Measurements from ENCODE around the gene MYEF2.

The MYEF2 gene, protein sequence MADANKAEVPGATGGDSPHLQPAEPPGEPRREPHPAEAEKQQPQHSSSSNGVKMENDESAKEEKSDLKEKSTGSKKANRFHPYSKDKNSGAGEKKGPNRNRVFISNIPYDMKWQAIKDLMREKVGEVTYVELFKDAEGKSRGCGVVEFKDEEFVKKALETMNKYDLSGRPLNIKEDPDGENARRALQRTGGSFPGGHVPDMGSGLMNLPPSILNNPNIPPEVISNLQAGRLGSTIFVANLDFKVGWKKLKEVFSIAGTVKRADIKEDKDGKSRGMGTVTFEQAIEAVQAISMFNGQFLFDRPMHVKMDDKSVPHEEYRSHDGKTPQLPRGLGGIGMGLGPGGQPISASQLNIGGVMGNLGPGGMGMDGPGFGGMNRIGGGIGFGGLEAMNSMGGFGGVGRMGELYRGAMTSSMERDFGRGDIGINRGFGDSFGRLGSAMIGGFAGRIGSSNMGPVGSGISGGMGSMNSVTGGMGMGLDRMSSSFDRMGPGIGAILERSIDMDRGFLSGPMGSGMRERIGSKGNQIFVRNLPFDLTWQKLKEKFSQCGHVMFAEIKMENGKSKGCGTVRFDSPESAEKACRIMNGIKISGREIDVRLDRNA

DNA sequence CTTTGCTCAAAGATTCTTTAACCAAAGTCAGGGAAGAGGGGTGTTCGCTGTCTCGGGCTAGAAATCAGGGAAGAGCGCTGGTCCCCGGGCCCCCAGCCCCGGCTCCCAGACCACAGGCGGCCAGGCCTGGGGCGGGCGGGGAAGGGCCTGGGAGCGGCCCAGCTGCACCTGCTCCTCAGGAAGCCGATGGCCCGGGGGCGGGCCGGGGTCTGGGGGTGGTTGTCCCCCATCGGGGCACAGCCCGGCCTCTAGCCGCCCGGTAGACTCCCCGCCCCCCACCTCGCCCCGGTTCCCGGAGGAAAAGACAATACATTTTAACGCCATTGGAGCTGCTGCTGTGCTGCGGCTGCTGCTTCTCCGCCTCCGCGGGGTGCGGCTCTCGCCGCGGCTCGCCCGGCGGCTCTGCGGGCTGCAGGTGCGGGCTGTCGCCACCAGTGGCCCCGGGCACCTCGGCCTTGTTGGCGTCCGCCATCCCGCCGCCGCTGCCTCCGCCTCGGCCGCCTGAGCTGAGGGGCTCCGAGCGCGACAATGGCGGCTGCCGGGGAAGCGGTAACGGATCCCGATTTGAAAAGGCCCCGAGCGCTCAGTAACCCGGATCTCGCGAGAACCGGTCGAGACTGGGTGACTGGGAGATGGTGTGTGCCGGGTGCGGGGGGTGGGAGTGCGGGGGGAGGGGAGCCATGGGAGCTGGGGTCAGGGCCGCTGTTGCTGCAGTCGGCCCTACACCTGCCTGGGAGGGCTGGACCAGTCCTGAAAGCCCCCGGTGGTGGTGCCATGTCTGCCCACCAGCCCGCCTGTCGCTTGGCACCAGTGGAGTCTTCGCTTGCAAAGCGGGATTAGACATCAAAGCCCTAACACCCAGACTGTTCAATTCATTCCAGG is at the start of gene MYEF2:
Gene MYEF2 (minus strand): TSS at position 530 of the 882 bp plus-strand sequence. CDS start 58 bp downstream, at position 472.
- DNase-seq = peak; percentile 96

DNA sequence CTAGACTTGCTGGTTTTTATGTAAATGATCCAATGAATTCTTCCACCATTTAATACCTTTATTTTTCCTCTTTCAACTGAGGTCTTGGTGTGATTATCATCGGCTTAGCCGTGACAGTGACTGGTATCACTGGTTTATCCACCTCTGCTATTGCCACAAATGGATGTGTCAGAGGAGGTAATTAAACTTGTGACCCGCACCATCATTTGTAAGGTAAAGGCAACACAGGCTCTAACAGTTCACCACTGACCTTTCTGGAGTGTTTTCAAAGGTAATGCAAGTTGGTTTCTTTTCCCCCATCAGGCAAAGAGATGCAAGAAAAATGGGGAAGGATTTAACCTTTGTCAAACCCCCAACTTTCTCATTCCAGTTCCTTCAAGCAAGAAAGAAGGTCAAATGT is 47.7 kb upstream of the MYEF2 start:
- DNase-seq = no peak

DNA sequence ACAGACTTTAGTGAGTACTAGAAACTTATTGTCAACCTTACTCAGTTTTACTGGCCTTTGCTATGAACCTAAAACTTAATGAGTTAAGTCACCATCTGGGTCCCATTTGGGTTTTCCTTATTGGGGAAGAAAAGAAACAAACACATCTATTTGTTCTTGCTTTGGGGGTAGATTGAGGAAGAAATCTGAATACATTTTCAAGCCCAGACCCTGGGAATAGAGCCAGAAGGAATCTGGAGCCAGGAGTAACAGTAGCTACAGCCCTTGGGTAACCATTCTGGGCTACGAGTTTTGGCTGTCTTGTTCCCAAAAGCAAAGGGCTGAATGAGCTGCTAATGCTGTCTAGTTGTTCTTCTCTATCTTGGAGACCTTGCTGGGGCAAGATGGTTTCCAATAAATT is 44.5 kb upstream of the MYEF2 start:
- DNase-seq = no peak

DNA sequence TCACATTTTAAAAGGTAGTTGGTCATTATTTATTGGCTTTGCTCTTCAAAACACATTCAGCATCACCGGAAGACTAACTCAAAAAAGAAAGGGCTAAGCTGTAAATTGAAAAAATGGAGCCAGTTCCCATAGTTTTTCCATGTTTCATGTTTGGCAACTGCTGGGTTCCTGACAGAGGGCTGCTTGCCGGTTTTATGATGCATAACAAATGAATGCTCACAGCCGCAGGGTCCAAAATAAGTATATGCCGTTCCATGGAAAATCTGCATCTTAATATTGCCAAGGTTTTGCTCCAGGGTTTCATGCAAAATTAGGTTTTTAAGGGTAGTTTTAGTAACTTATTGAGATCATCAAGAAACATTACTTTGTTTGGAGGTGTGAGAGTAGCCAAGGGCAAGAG is 43.8 kb upstream of the MYEF2 start:
- DNase-seq = no peak

DNA sequence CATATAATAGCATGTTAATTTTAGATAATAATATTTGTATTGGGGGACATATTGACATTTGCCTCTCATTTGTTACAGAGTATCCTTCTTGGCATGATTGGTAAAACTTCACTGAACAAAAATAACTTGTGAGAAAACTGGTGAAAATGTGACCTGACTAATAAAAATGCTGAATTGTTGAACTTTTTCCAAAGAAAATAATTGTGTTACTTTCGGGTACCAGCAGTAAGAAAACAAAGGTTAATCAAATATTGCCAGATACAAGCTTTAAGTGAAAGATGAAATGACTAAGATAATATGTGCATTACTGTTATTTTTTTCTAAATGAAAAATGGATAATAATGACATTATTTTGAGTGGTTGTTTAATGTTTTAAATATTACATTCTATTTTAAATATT is 43.2 kb upstream of the MYEF2 start:
- DNase-seq = no peak

DNA sequence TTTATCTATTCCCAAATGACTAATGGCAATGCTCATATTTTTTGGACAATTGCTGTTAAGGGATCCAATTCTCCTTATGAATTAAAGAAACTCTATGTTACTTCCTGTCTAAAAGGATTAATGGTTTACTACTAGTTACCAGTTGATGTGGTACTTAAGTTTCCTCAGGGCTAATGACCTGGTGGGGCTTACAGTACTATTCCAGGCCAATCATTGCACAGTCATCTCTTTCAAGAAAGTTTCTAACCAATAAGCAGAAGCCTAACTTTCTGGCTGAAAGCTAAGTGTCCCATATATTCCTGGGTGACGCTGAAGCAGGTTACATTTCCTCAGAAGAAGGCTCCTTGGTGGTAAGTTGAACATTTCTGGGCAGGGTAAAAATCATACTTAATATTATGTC is 27.9 kb upstream of the MYEF2 start, which contains the start of gene SLC12A1:
Gene SLC12A1 (plus strand): TSS at position 322 of the 400 bp plus-strand sequence. CDS start 1,418 bp downstream, outside the sequence.
- DNase-seq = no peak

DNA sequence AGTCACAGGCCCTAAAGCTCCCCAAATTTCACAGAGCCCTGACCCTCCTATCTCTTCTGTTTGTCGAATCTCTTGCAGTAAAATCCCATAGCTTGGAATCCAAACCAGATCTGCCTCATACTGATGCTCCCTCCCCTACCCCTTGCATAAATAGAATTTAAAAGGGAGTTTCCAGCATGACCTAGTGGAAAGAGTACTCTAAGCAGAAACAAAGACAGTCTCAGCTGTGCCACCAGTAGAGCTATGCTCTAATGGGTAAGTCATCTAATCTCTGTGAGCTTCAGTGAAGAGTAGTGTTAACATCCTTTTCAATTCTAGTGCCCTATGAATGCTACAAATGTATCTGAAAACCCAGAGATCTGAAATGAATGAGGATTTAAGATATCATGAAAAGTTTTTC is 24.0 kb upstream of the MYEF2 start:
- no peak for DNase-seq

DNA sequence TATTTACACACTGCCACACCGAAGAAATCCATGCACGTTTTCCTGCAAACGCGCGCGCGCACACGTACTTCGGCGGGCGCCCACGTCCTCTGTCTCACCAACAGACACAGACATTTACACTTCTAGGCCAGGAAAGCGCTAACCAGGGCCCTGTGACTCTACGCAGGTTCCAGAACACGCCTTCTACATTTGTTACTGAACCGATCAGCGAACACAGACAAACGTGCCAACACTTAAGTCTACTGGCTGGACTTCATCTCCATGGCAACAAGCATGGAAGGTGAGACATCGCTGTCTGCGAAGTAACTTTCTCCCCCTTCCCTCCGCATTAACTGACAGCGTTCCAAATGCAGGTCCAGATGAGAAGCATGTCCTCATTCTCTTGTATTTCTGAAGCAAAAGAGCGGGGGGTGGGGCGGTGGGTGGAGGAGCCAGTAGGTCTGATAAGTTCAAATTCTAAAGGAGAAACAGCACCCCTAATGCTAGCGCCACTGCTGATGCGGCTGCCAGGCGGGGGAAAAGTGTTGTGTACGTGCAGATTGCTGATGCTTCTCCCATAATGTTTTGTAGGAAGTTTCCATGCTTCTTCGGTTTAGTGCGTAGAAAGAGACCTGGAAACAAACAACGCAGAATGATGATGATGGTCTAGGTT is 13.6 kb upstream of the MYEF2 start, which contains the start of gene CTXN2:
Gene CTXN2 (plus strand): TSS at position 92 of the 652 bp plus-strand sequence. CDS start 9,636 bp downstream, outside the sequence.
- peak; percentile 63 for DNase-seq

DNA sequence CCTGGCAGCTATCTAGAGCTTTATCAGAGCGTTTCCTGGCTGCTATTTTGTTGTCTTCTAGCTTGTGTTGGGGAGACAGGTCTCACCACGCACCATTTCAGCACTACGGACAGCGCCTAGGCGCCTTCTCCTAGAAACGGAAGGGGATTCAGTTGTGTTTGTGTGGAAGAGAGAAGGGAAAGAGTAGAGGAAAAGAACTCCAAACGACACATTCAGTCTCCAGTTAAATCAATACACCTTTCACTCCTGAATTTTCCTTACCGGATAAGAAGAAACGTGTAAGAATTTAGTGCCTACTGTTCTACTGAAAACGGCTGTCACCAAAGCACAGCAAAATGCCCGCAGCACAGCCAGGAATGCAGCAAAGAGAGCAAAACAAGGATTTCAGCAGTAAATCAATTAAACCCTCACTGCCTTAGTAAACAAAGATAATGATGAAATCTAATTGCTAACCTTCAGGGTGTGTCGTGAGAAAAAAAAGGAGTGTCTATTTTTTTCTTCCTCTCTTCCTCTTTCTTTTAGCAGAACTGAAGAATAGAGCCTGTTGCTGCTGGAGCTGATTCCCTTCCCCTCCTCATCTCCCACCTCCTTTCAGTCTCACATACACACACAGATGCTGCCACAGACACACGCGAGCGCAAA is 13.0 kb upstream of the MYEF2 start:
- DNase-seq = peak; percentile 95

DNA sequence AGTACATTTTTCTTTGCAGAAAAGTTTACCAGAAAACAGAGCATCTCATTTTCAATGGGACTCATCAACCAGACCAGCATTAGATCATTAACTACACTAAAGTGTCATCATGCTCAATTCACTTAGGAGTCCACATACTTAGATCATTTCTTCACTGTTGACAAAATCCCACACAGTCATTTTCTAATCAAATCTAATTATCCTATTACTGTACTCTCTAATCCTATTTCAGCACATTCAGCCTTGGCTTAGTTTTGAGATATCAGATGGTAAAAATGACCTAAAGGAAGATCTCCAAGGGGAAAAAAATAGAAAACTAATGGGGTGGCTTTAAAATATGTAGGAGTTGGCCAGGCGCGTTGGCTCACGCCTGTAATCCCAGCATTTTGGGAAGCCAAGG is 8.2 kb upstream of the MYEF2 start:
- no peak for DNase-seq

DNA sequence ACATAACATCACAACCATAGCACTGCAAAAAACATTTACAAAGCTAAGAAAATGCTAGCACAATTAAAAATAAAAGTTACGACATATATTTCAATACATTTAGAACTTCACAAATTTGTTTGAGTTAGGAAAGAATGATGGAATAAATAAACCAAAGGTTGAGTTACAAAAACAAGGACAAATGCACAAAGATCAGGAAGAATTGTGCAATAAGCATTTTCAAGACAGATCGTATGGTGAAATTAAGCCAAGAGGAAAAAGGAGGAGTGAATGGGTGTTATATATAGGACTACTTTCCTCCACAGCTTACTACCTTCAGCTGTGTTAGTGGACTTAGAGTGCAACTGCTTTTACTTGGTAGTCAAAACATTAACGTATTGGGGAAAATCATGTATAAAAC is 7.4 kb upstream of the MYEF2 start:
- DNase-seq = no peak

DNA sequence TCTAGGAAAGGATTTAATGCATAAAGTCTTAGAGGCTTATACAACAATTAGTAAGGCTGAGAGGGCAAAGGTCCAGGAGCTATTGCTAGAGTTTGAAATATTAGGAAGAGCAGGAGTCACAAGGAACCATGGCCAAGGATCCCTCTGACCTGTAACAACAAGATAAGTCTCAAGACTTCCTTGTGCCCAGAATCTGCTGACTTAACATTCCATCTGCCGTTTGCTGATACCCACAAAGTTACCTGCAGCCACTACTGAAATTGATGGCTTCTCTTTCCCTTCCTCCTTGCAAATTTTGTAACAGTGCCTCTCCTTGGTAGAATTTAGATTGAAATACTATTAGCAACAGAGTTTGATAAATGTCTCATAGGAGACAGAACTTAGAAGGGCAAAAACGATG is 4.7 kb upstream of the MYEF2 start:
- DNase-seq = no peak

DNA sequence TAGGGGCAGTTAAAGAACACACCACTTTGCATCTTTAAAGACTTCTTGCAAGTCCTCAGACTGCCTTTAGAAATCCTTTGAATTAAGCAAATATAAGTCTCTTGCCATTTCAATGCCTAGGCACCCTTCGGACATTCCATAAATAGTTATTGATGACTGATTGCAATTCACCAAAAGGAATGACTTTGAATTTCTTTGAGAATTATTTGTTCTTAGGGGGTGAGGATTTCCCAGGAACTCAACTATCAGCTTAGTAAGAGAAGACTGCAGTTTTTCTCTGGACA is 495 bp upstream of the MYEF2 start:
- no peak for DNase-seq

DNA sequence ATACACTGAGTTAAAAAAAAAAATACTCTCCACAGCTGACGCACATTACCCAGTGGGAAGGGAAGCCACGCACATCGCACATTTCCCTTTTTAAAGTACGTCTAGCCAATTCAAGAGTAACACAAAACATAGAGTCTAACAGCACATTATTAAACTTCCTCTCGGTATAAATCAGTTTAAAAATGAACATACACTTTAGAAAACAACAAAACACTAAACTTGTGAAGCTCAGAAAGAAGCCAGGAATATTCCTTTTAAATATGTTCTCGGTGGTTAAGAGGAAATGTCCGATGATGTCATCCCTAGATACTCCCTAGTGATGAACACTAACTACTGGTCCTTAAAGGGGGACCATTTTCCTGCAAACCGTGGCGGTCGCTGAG is 721 bp downstream of the MYEF2 start:
- no peak for DNase-seq

DNA sequence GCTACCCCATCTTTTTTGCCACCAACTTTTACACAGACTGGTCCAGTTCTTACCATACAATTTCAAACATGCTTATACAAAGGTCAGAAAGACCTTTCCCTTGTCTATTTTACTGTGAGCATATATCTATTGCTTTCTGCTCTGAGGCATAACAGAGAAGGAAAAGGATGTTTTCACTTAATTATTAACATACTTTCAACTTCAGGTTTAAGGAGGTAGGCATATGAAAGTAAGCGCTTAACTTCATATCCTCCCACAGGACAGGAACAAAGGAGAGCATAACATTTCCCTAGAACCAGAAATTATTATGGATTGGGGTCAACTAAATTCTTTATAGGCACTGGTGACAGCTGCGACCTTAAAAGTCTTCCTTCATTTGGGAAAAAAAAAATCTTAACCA is 1.1 kb downstream of the MYEF2 start:
- DNase-seq = no peak

DNA sequence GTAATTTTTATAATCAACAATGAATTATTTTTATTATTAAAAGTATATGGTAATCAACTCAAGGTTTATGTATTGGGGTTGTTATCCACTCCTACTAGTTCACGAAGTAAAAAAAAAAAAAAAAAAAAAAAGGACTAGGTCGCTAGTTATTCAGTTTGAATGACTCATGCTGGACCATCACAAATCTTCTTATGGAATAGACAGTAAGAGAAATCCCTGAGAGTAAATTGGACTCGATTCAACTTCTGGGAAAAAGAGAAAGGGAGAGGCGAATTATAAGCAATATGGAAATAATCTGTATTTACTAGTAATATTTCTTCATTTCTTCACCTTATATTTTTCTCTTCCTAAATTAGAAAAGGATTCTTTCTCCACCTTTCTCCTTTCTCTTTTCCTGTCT is 2.0 kb downstream of the MYEF2 start:
- peak; percentile 4 for DNase-seq

DNA sequence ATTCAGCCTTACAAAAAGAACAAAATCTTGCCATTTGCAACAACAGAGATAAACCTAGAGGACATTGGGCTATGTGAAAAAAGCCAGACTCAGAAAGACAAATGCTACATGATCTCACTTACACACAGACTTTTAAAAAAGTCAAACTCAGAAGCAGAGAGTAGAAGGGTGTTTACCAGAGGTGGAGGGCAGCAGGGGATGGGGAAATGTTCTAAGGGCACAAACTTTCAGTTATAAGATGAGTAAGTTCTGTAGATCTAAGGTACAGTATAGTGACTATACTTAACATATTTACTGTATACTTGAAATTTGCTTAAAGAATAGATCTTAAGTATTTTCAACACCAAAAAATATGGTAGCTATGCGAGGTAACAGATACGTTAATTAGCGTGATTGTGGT is 3.0 kb downstream of the MYEF2 start:
- no peak for DNase-seq

DNA sequence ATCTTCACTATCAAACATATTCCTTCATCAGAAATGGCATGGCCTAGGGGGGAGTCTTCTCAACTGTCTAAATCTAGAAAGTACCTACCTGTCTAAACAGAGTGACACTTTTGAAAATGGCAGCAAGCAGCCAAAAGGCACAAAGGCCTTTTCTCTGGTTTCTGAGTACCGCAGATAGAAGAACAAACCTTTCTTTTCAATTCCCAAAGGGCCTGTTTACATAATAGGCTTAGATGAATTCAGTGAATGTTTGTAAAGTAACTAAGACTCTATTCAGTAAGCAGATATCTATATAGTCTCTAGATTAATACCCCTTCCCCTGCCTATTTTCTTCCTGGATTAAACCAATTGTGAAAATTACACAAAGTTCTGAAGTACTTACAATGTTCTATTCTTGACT is 7.1 kb downstream of the MYEF2 start:
- DNase-seq = no peak

DNA sequence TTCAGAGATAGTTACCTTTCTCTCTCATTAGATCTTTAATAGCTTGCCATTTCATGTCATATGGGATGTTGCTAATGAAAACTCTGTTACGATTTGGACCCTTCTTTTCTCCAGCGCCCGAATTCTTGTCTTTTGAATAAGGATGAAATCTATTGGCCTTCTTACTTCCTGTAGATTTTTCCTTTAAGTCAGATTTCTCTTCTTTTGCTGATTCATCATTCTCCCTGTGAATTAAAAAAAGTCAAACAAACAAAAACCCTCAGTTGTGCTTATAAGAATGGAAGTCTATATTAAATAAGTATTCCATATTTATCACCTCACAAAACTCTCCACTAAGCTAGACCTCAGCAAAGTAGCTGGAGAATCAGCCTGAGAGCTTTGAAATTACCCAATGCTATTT is 9.5 kb downstream of the MYEF2 start:
- no peak for DNase-seq

DNA sequence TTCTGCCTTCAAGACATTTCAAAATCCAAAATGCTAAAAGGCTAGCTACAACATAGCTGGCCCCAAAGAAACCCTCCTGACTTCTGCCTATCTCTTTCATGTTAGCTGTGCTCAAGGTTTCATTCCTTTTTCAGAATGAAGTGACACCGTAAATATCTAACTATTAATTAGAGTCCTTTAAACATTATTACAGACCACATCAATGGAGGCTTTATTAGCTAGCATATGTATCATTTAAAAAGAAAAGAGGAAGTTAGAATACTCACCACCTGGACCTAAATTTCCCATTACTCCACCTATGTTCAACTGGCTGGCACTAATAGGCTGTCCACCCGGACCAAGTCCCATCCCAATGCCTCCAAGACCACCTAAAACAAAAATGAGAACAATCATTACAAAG is 24.6 kb downstream of the MYEF2 start:
- no peak for DNase-seq

DNA sequence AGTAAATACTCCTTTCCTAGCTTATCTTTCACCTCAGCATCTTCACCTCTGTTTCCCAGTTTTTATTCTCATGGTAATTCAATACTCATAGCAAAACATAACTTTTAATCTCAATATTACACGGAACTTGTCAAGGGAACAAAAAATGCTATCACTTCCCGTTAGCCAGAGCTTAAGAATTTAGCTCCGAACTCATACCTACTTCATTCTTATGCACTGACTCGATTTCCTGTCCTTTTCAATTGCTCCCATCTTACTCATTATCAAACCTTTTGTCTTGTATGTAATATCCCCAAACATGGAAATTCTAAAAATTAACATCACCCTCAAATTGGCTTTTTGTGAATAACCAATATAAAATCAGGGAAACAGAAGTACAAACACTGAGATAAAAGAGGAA is 28.2 kb downstream of the MYEF2 start:
- no peak for DNase-seq

DNA sequence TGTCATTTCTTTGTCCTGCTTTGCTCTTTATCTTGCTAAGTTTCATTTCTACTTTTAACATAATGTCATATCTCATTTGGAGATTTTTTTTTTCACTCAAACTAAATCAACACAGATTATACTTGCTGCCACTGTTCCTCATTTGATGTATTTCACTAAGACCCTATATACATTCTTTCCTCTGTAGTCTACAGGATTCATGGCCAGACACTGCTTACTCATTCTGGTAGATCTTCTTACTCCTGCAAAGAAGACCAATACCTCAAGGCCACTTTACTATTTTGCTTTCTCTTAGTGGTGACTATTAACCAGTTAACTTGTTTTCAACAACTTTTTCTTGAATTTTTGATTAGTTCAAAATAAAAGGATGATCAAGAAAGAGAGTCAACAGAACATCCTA is 30.7 kb downstream of the MYEF2 start:
- DNase-seq = no peak

DNA sequence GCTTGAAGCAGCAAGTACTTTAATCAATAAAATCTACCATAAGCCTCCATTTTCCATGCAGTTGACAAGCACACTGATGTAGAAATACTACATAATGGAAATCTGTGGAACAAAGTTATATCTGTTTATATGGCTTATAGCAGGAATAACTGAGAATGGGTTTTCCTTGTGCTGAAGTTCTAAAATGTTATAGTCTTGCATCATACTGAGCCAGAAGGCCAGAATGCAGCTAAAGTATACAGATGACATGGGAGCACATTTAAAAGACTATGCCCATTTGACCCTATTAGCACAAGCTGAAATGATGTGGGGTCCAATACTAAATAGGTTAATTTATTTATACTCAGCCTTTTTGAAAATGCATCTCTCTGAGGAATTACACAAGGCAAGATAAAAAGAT is 32.2 kb downstream of the MYEF2 start:
- no peak for DNase-seq
